Activated CD4-positive, alpha-beta T cell treated with anti-CD3 and anti-CD28 coated beads, Interleukin-2, amount 10 ng/mL, durations not matched to agents 7 days and 5 days (primary cell): ENCODE measurements around the gene SLC25A12. TPM values are rescaled to one million over a fixed set of nuclear protein-coding genes. Genes with fewer than 3 reads are reported as not detected.

ENCODE experiments used
- CTCF ChIA-PET: fragments of 350-600 bp; sonication (Branson Sonifier 250); formaldehyde crosslinking; loops from one replicate; lab custom pipeline; 2021; ENCODE audit warnings: antibody characterized with exemption; lab: Charles Lee
- POLR2A ChIA-PET: fragments of 350-600 bp; sonication (Branson Sonifier 250); formaldehyde crosslinking; loops from one replicate; lab custom pipeline; 2021; ENCODE audit warnings: antibody characterized with exemption; lab: Charles Lee
- DNase-seq: peaks from one replicate; pipeline ENCODE4 v3.0.0-alpha.2; 2020
- H3K27ac Mint-ChIP-seq: one replicate; pipeline ENCODE4 v1.8.0; 2021; ENCODE audit warnings: mild to moderate bottlenecking, moderate library complexity, mixed read lengths
- H3K27me3 Mint-ChIP-seq: one replicate; pipeline ENCODE4 v1.8.0; 2021; ENCODE audit warnings: mixed read lengths
- H3K36me3 Mint-ChIP-seq: one replicate; pipeline ENCODE4 v1.8.0; 2021; ENCODE audit warnings: low read depth, mixed read lengths
- H3K4me1 Mint-ChIP-seq: one replicate; pipeline ENCODE4 v1.8.0; 2021; ENCODE audit warnings: mixed read lengths
- H3K4me3 Mint-ChIP-seq: one replicate; pipeline ENCODE4 v1.8.0; 2021; ENCODE audit warnings: mild to moderate bottlenecking, moderate library complexity, mixed read lengths
- H3K9me3 Mint-ChIP-seq: one replicate; pipeline ENCODE4 v1.8.0; 2021; ENCODE audit warnings: mixed read lengths
- total RNA-seq, 2 experiments: library from RNA; stranded (reverse); gene quantifications; one replicate each; pipeline ENCODE4 v1.2.3, GENCODE V29; 2021

SLC25A12 gene
- total RNA-seq, 2 experiments from 2014 or later = 26.7 to 28.8 TPM

GRCh38 chr2:171837736-171838135 is 56.3 kb downstream of the SLC25A12 start:
- Mint-ChIP-seq H3K4me3 (no peak overlapping the region), H3K4me1 (no peaks in the 10 kb centered on the region), H3K27ac (no peak overlapping the region), H3K36me3 (peaks cover 59% of the 10 kb centered on the region), H3K27me3 (no peaks in the 10 kb centered on the region), H3K9me3 (peaks cover 3% of the 10 kb centered on the region)
- no peak for DNase-seq
- POLR2A ChIA-PET = no interaction called here
- CTCF ChIA-PET = no interaction called here

- ChIA-PET CTCF (no interaction called here), POLR2A (no interaction called here)
- Mint-ChIP-seq H3K27me3 (no peaks in the 10 kb centered on the region), H3K27ac (peak overlapping the region; percentile 15), H3K4me3 (no peak overlapping the region), H3K4me1 (no peaks in the 10 kb centered on the region), H3K36me3 (peaks cover 66% of the 10 kb centered on the region), H3K9me3 (peaks cover 9% of the 10 kb centered on the region)
- no peak for DNase-seq
These were observed 57.7 kb downstream of the SLC25A12 start for GRCh38 chr2:171836146-171836910.

GRCh38 chr2:171835386-171835785 is 58.7 kb downstream of the SLC25A12 start:
- H3K4me3 Mint-ChIP-seq = no peak overlapping the region
- POLR2A ChIA-PET = no interaction called here
- no peaks in the 10 kb centered on the region for H3K4me1 Mint-ChIP-seq
- CTCF ChIA-PET = no interaction called here
- peaks cover 74% of the 10 kb centered on the region for H3K36me3 Mint-ChIP-seq
- H3K9me3 Mint-ChIP-seq = peaks cover 13% of the 10 kb centered on the region
- H3K27ac Mint-ChIP-seq = no peak overlapping the region
- H3K27me3 Mint-ChIP-seq = no peaks in the 10 kb centered on the region
- no peak for DNase-seq

- no peak for DNase-seq
- ChIA-PET POLR2A (no interaction called here), CTCF (no interaction called here)
- no peak overlapping the region for H3K27ac Mint-ChIP-seq
- H3K9me3 Mint-ChIP-seq = peaks cover 13% of the 10 kb centered on the region
- no peak overlapping the region for H3K4me3 Mint-ChIP-seq
- H3K4me1 Mint-ChIP-seq = no peaks in the 10 kb centered on the region
- H3K27me3 Mint-ChIP-seq = no peaks in the 10 kb centered on the region
- H3K36me3 Mint-ChIP-seq = peaks cover 76% of the 10 kb centered on the region
These were observed 59.8 kb downstream of the SLC25A12 start for GRCh38 chr2:171834286-171834685.

- Mint-ChIP-seq H3K4me1 (no peaks in the 10 kb centered on the region), H3K4me3 (no peak overlapping the region), H3K27ac (no peak overlapping the region), H3K36me3 (peaks cover 84% of the 10 kb centered on the region), H3K27me3 (no peaks in the 10 kb centered on the region), H3K9me3 (peaks cover 13% of the 10 kb centered on the region)
- no peak for DNase-seq
- CTCF ChIA-PET = interaction anchor here (0.6 to 2.0 kb wide), 3 partner anchors 10 to 56 kb away, joined by 3 to 7 read pairs (median 5); no protein-coding TSS in a partner anchor
- POLR2A ChIA-PET = no interaction called here
These were observed 61.6 kb downstream of the SLC25A12 start for GRCh38 chr2:171832489-171832888.

GRCh38 chr2:171830039-171830438 is 64.0 kb downstream of the SLC25A12 start:
- no peak overlapping the region for H3K27ac Mint-ChIP-seq
- no peaks in the 10 kb centered on the region for H3K27me3 Mint-ChIP-seq
- peaks cover 3% of the 10 kb centered on the region for H3K4me1 Mint-ChIP-seq
- peaks cover 85% of the 10 kb centered on the region for H3K36me3 Mint-ChIP-seq
- POLR2A ChIA-PET = no interaction called here
- DNase-seq = no peak
- H3K4me3 Mint-ChIP-seq = no peak overlapping the region
- peaks cover 13% of the 10 kb centered on the region for H3K9me3 Mint-ChIP-seq
- CTCF ChIA-PET = no interaction called here

- H3K27me3 Mint-ChIP-seq = no peaks in the 10 kb centered on the region
- no peak overlapping the region for H3K4me3 Mint-ChIP-seq
- H3K27ac Mint-ChIP-seq = no peak overlapping the region
- H3K36me3 Mint-ChIP-seq = peaks cover 35% of the 10 kb centered on the region
- DNase-seq = no peak
- ChIA-PET POLR2A (no interaction called here), CTCF (interaction anchor here (0.7 kb wide), 1 partner anchor 115 kb away, joined by 3 read pairs; no protein-coding TSS in a partner anchor)
- no peaks in the 10 kb centered on the region for H3K9me3 Mint-ChIP-seq
- peaks cover 3% of the 10 kb centered on the region for H3K4me1 Mint-ChIP-seq
These were observed 70.0 kb downstream of the SLC25A12 start for GRCh38 chr2:171824086-171824485.

GRCh38 chr2:171822525-171823322 is 71.3 kb downstream of the SLC25A12 start:
- Mint-ChIP-seq H3K4me3 (no peak overlapping the region), H3K27ac (no peak overlapping the region), H3K27me3 (no peaks in the 10 kb centered on the region), H3K4me1 (peaks cover 3% of the 10 kb centered on the region), H3K9me3 (no peaks in the 10 kb centered on the region), H3K36me3 (peaks cover 22% of the 10 kb centered on the region)
- ChIA-PET CTCF (no interaction called here), POLR2A (no interaction called here)
- DNase-seq = no peak

- ChIA-PET POLR2A (interaction anchor here (0.9 kb wide), 1 partner anchor 24 kb away, joined by 4 read pairs; no protein-coding TSS in a partner anchor), CTCF (no interaction called here)
- no peak overlapping the region for H3K4me3 Mint-ChIP-seq
- H3K36me3 Mint-ChIP-seq = peaks cover 5% of the 10 kb centered on the region
- H3K9me3 Mint-ChIP-seq = no peaks in the 10 kb centered on the region
- no peaks in the 10 kb centered on the region for H3K4me1 Mint-ChIP-seq
- no peak overlapping the region for H3K27ac Mint-ChIP-seq
- no peak for DNase-seq
- no peaks in the 10 kb centered on the region for H3K27me3 Mint-ChIP-seq
These were observed 74.6 kb downstream of the SLC25A12 start for GRCh38 chr2:171819453-171819852.

GRCh38 chr2:171814883-171815282 is 79.2 kb downstream of the SLC25A12 start:
- Mint-ChIP-seq H3K4me3 (no peak overlapping the region), H3K27me3 (no peaks in the 10 kb centered on the region), H3K9me3 (no peaks in the 10 kb centered on the region), H3K4me1 (no peaks in the 10 kb centered on the region), H3K36me3 (peaks cover 9% of the 10 kb centered on the region), H3K27ac (no peak overlapping the region)
- ChIA-PET POLR2A (no interaction called here), CTCF (no interaction called here)
- no peak for DNase-seq

GRCh38 chr2:171814174-171814573 is 79.9 kb downstream of the SLC25A12 start:
- DNase-seq = no peak
- CTCF ChIA-PET = no interaction called here
- Mint-ChIP-seq H3K4me1 (no peaks in the 10 kb centered on the region), H3K27ac (no peak overlapping the region), H3K4me3 (no peak overlapping the region), H3K36me3 (peaks cover 13% of the 10 kb centered on the region), H3K9me3 (no peaks in the 10 kb centered on the region), H3K27me3 (no peaks in the 10 kb centered on the region)
- POLR2A ChIA-PET = no interaction called here

GRCh38 chr2:171813729-171814128 is 80.3 kb downstream of the SLC25A12 start:
- Mint-ChIP-seq H3K9me3 (no peaks in the 10 kb centered on the region), H3K27me3 (no peaks in the 10 kb centered on the region), H3K27ac (no peak overlapping the region), H3K4me1 (no peaks in the 10 kb centered on the region), H3K36me3 (peaks cover 18% of the 10 kb centered on the region), H3K4me3 (no peak overlapping the region)
- no peak for DNase-seq
- POLR2A ChIA-PET = no interaction called here
- CTCF ChIA-PET = no interaction called here

- Mint-ChIP-seq H3K4me1 (no peaks in the 10 kb centered on the region), H3K9me3 (no peaks in the 10 kb centered on the region), H3K27me3 (no peaks in the 10 kb centered on the region), H3K4me3 (no peak overlapping the region), H3K36me3 (peaks cover 18% of the 10 kb centered on the region), H3K27ac (no peak overlapping the region)
- no peak for DNase-seq
- POLR2A ChIA-PET = no interaction called here
- CTCF ChIA-PET = no interaction called here
These were observed 80.9 kb downstream of the SLC25A12 start for GRCh38 chr2:171813126-171813525.
